Right lobe of liver (tissue), 6 donors: ENCODE results near the gene BIN1. TPM values are rescaled to one million over a fixed set of nuclear protein-coding genes. Genes with fewer than 3 reads are reported as not detected.
A peak's percentile ranks its signal among the peaks of the same experiment; 100 is the strongest.

Source experiments
- ATAC-seq, 4 donors: fragments of 200-7000 bp; cut with Tn5 transposase; one replicate each; pipeline ENCODE4 v1.9.1; 2020; ENCODE audit warnings: mild to moderate bottlenecking in 4 of 4, moderate library complexity in 4 of 4
- DNase-seq, 3 donors: peaks; one replicate each; pipeline ENCODE4 v3.0.0-alpha.2; 2020
- H3K27ac ChIP-seq, 3 donors: fragments of 200-600 bp; one replicate each; pipeline ENCODE4 v1.8.0; 2022
- H3K27me3 ChIP-seq, 2 donors: fragments of 200-600 bp; one replicate each; pipeline ENCODE4 v1.8.0; 2022
- H3K36me3 ChIP-seq, 4 donors: fragments of 200-600 bp; sonication (generic) in 1 of 4; one replicate each; pipeline versions ENCODE4 v1.5.1 to v1.8.0; 2017 to 2022; ENCODE audit warnings: control low read depth in 1 of 4
- H3K4me1 ChIP-seq, 4 donors: fragments of 200-600 bp; sonication (generic) in 1 of 4; one replicate each; pipeline versions ENCODE4 v1.5.1 to v1.8.0; 2017 to 2022; ENCODE audit warnings: control low read depth in 1 of 4
- H3K4me3 ChIP-seq, 3 donors: fragments of 200-600 bp; one replicate each; pipeline ENCODE4 v1.8.0; 2022
- H3K9me3 ChIP-seq, 4 donors: fragments of 200-600 bp; sonication (generic) in 1 of 4; one replicate each; pipeline versions ENCODE4 v1.5.1 to v1.8.0; 2017 to 2022; ENCODE audit warnings: control low read depth in 1 of 4
- POLR2A ChIP-seq: fragments of 450-650 bp; IDR thresholded peaks from one replicate; pipeline ENCODE4 v1.6.1; 2017; ENCODE audit warnings: antibody characterized with exemption, mild to moderate bottlenecking
- WGBS: methylation state at CpG from one replicate; pipeline ENCODE4 v1.1.6; 2018; ENCODE audit warnings: low coverage, low lambda C conversion rate; ENCODE audit not compliant: insufficient coverage; ENCODE audit errors: missing lambda C conversion rate; 5-methylcytosine and 5-hydroxymethylcytosine counted together
- intact Hi-C, 2 donors: fragments of 100-400 bp; cut with DNase I; formaldehyde crosslinking; loops; one replicate each; pipeline versions ENCODE4 v1.11.2 to v1.14.1; 2022
- total RNA-seq, 6 experiments: library from RNA; depleted of rRNA in 2 of 6; stranded (reverse); fragments of >200 nt in 2 of 6; fragmentation: NEBNext Ultra II Directional in 3 of 6; extraction: Animal tissue kit (Norgen Biotek cat#: 25700) in 3 of 6; gene quantifications; one replicate each; pipeline versions ENCODE4 v1.1.0 to v1.2.4, GENCODE V29; 2016 to 2023
- TF ChIP-seq, protein P1 (sequence below), 4 donors: fragments of 200-600 bp in 3 of 4; fragments of 450-650 bp in 1 of 4; IDR thresholded peaks; one replicate each; pipeline versions ENCODE4 v1.5.1 to v1.8.0; 2016 to 2022; ENCODE audit warnings: antibody characterized with exemption in 4 of 4, mild to moderate bottlenecking in 2 of 4
- donor health status: DM: no; HTN: yes; CAD: no.
- donor health status: DM: no; HTN: no; CAD: no.
- donor health status: DM: no; HTN: no; CAD: no.
- donor health status: DM: no; HTN: yes; CAD: no.
- donor health status: DM: no; HTN: yes; CAD: no.

The BIN1 gene
- total RNA-seq, 6 experiments from 2014 or later = 20.4 to 30.8 (median 26.3) TPM

GRCh38 chr2:127145280-127145895 lies 38.4 kb upstream of the BIN1 start:
- TF ChIP-seq POLR2A = no peak
- TF ChIP-seq, protein P1, sequence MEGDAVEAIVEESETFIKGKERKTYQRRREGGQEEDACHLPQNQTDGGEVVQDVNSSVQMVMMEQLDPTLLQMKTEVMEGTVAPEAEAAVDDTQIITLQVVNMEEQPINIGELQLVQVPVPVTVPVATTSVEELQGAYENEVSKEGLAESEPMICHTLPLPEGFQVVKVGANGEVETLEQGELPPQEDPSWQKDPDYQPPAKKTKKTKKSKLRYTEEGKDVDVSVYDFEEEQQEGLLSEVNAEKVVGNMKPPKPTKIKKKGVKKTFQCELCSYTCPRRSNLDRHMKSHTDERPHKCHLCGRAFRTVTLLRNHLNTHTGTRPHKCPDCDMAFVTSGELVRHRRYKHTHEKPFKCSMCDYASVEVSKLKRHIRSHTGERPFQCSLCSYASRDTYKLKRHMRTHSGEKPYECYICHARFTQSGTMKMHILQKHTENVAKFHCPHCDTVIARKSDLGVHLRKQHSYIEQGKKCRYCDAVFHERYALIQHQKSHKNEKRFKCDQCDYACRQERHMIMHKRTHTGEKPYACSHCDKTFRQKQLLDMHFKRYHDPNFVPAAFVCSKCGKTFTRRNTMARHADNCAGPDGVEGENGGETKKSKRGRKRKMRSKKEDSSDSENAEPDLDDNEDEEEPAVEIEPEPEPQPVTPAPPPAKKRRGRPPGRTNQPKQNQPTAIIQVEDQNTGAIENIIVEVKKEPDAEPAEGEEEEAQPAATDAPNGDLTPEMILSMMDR (IDR thresholded peaks at IDR 0.05) = no peak

DNA sequence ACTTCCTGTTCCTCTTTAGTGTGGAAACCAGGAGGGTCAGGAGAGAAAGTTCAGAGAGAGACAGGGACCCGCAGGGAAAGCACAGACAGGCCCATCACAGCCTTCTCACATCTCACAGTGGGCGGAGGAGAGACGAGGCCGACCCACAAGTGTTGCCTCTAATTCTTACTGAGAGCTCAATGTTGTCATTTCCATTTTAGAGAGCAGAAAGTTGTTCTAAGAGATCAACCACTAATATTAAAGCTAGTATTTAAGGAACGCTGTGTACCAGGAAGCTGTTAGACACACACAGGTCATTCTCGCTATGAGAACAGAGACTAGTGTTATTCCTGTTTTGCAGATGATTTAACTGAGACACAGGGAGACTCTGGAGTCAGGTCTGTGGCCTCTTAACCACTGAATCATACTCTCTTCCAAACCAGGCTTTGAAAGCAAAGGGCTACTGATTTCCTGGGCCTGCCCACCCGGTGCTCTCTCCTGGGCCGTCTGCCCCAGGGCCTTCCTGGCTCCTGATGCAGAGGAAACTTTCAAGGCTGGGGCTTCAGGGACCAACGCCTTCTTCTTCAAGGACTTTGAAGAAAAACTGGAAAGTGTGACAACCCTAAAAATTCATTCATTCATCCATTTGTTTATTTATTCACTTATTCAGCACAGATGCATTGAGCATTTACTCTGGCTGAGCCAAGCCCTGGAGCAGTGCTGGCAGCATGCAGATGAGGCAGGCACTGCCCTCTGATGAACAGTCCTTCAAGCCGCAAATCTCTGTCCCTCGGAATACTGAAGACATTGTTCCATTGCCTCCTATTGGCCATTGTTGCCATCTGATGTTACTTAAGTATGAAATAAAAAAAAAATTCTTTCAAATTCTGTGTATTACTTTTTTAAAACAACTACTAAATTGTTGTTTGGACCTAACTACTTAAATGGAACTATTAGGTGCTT lies 37.2 kb upstream of the BIN1 start:
- 59% methylated on average over 10 of the region's 11 CpGs for WGBS
- ATAC-seq (peak; percentile 33 to 86 (median 42)), DNase-seq (no peak)
- H3K9me3 ChIP-seq = no peaks in the 10 kb centered on the region
- no peaks in the 10 kb centered on the region for H3K4me1 ChIP-seq
- TF ChIP-seq, protein P1 (IDR thresholded peaks at IDR 0.05) = no peak
- peak; percentile 12 for TF ChIP-seq POLR2A
- no peaks in the 10 kb centered on the region for H3K27me3 ChIP-seq
- H3K4me3 ChIP-seq = no peak overlapping the region
- no peaks in the 10 kb centered on the region for H3K36me3 ChIP-seq
- H3K27ac ChIP-seq = no peak overlapping the region
- intact Hi-C loops = no loop called here

More at GRCh38 chr2:127145280-127145895, 38.4 kb upstream of the BIN1 start:
- no CpG with 5 or more reads among the region's 1 CpG for WGBS
- no peak overlapping the region for H3K27ac ChIP-seq
- ATAC-seq = peak in 1 of 4 donors; percentile 11
- H3K9me3 ChIP-seq = no peaks in the 10 kb centered on the region
- no peak overlapping the region for H3K4me3 ChIP-seq
- intact Hi-C loops = no loop called here
- H3K36me3 ChIP-seq = no peaks in the 10 kb centered on the region
- H3K4me1 ChIP-seq = no peaks in the 10 kb centered on the region
- no peak for DNase-seq
- H3K27me3 ChIP-seq = no peaks in the 10 kb centered on the region

DNA sequence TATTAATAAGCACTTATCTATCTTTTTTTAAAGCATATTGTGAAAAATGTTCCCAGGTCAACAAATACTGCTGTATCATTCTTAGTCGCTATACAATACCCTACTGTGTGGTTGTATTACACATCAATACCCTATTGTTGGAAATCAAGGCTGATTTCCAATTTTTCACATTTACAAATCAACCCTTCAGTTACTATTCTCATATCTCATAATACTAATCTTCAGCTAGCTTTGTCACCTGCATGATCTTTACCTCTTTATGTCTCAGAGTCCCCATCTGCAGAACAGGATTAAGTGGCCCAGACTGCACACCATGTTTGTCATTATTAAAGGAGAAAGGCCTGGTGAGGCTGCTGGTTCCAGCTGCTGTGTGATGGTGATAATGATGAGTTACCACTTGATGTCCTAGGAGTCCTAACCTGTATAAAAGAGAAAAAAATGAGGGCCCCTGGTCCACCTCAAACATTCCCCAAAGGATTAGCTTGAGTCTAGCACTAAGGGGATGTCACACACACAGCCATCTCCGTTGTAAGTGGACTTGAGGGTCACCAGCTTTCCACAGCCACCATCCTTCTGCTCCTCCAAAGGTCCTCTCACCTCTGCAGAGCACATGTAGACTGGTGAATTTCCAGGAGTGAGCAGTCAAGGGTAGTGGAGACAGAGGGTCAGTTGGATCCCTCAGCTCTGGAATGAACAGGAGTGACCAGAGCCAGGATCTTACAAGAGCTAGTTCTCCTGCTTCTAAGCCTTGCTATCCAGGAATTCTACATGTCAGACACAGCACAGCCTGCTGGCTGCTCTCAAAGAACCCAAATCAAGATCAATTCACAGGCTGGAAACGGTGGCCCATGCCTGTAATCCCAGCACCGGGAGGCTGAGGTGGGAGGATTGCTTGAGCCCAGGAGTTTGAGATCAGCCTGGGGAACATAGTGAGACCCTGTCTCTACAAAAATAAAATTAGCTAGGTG lies 36.0 kb upstream of the BIN1 start:
- intact Hi-C loops = no loop called here
- WGBS = 94% methylated on average over 4 of the region's 4 CpGs
- DNase-seq = no peak

DNA sequence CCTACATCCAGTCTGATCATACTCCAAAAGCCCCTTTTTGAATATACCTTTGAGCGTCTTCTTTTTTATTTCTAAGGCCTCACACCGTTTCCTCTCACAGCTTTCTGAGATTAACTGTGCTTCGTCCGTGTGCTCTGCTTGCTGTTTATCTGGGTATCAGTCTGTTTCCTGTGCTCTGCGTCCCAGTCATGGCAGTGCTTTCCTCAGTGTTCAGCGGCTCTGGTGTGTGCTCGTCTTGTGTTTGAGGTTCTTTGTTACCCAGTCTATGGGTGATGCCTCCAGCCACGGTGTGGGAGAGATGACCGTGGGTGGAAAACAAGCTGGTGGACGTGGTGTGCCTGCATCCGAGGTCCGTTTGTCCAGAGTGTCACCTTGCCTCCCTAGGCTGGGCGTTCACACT lies 33.6 kb upstream of the BIN1 start:
- Histone ChIP-seq H3K4me1 (no peaks in the 10 kb centered on the region), H3K36me3 (no peaks in the 10 kb centered on the region), H3K4me3 (no peak overlapping the region), H3K9me3 (no peaks in the 10 kb centered on the region), H3K27me3 (no peaks in the 10 kb centered on the region), H3K27ac (no peak overlapping the region)
- TF ChIP-seq, protein P1 (IDR thresholded peaks at IDR 0.05) = no peak
- TF ChIP-seq POLR2A = no peak
- ATAC-seq (no peak), DNase-seq (no peak)
- intact Hi-C loops = no loop called here
- 64% methylated on average over 12 of the region's 13 CpGs for WGBS

More for the DNA sequence above, 36.0 kb upstream of the BIN1 start:
- Histone ChIP-seq H3K36me3 (no peaks in the 10 kb centered on the region), H3K4me1 (no peaks in the 10 kb centered on the region), H3K4me3 (no peak overlapping the region), H3K27ac (no peak overlapping the region), H3K9me3 (no peaks in the 10 kb centered on the region), H3K27me3 (no peaks in the 10 kb centered on the region)
- TF ChIP-seq, protein P1 (IDR thresholded peaks at IDR 0.05) = no peak
- TF ChIP-seq POLR2A = no peak
- no peak for ATAC-seq
